GM23338 (cell line): Measurements from ENCODE around the gene PAPOLB. TPM values are rescaled to one million over a fixed set of nuclear protein-coding genes. Genes with fewer than 3 reads are reported as not detected.

Source experiments
- ATAC-seq: fragments of 200-7000 bp; cut with Tn5 transposase; 3 replicates; pipeline ENCODE4 v1.9.1; 2020
- DNase-seq: peaks from one replicate; pipeline ENCODE4 v3.0.0-alpha.2; 2015; ENCODE audit warnings: low spot score
- H2AFZ ChIP-seq: fragments of 200-600 bp; sonication (generic); 2 replicates; pipeline ENCODE4 v1.8.0; 2016; ENCODE audit warnings: antibody characterized with exemption, mild to moderate bottlenecking, moderate library complexity
- H3F3A ChIP-seq: fragments of 200-600 bp; sonication (generic); replicated peaks from 2 replicates; pipeline ENCODE4 v1.8.0; 2017; ENCODE audit warnings: antibody characterized with exemption, mixed run types, low read depth
- H3K27ac ChIP-seq: fragments of 200-600 bp; sonication (generic); 2 replicates; pipeline ENCODE4 v1.6.1; 2016; ENCODE audit warnings: low read depth
- H3K27me3 ChIP-seq: fragments of 200-600 bp; sonication (generic); 2 replicates; pipeline ENCODE4 v1.8.0; 2016; ENCODE audit warnings: mild to moderate bottlenecking, mixed run types, moderate library complexity; ENCODE audit not compliant: insufficient read depth
- H3K36me3 ChIP-seq: fragments of 200-600 bp; sonication (generic); 2 replicates; pipeline ENCODE4 v1.8.0; 2016; ENCODE audit warnings: mild to moderate bottlenecking; ENCODE audit not compliant: insufficient read depth
- H3K4me1 ChIP-seq: fragments of 200-600 bp; sonication (generic); 2 replicates; pipeline ENCODE4 v1.8.0; 2016; ENCODE audit warnings: mild to moderate bottlenecking, moderate library complexity; ENCODE audit not compliant: insufficient read depth
- H3K4me2 ChIP-seq: fragments of 200-600 bp; sonication (generic); 2 replicates; pipeline ENCODE4 v1.7.1; 2017; ENCODE audit warnings: mixed run types
- H3K4me3 ChIP-seq: fragments of 200-600 bp; sonication (generic); 2 replicates; pipeline ENCODE4 v1.6.1; 2016; ENCODE audit warnings: mixed run types
- H3K79me2 ChIP-seq: fragments of 200-600 bp; sonication (generic); replicated peaks from 2 replicates; pipeline ENCODE4 v1.8.0; 2017; ENCODE audit warnings: mild to moderate bottlenecking; ENCODE audit not compliant: insufficient read depth
- H3K9me2 ChIP-seq: fragments of 200-600 bp; sonication (generic); 2 replicates; pipeline ENCODE4 v1.8.0; 2017; ENCODE audit not compliant: insufficient read depth
- H4K20me1 ChIP-seq: fragments of 200-600 bp; sonication (generic); replicated peaks from 2 replicates; pipeline ENCODE4 v1.8.0; 2017; ENCODE audit warnings: mild to moderate bottlenecking; ENCODE audit not compliant: insufficient read depth
- H3K27ac Mint-ChIP-seq: 2 replicates; pipeline ENCODE4 v1.8.0; 2020; ENCODE audit warnings: inconsistent platforms, mild to moderate bottlenecking, moderate library complexity, mixed read lengths
- H3K27me3 Mint-ChIP-seq: 3 replicates; pipeline ENCODE4 v1.8.0; 2022; ENCODE audit warnings: low read depth, mild to moderate bottlenecking, moderate library complexity, mixed read lengths, inconsistent platforms; ENCODE audit not compliant: insufficient read depth, poor library complexity
- H3K36me3 Mint-ChIP-seq: 3 replicates; pipeline ENCODE4 v1.8.0; 2021; ENCODE audit warnings: low read depth, mild to moderate bottlenecking, inconsistent platforms, moderate library complexity, mixed read lengths
- H3K4me1 Mint-ChIP-seq: 3 replicates; pipeline ENCODE4 v1.8.0; 2020; ENCODE audit warnings: mild to moderate bottlenecking, inconsistent platforms, mixed read lengths
- H3K4me3 Mint-ChIP-seq: 3 replicates; pipeline ENCODE4 v1.8.0; 2021; ENCODE audit warnings: moderate library complexity, mild to moderate bottlenecking, inconsistent platforms, mixed read lengths
- H3K9me3 Mint-ChIP-seq: 3 replicates; pipeline ENCODE4 v1.8.0; 2020; ENCODE audit warnings: moderate library complexity, mild to moderate bottlenecking, inconsistent platforms, mixed read lengths
- CREB1 ChIP-seq: fragments of 250-450 bp; sonication (Bioruptor Pico); IDR thresholded peaks from 2 replicates; pipeline ENCODE4 v1.5.0; 2020; ENCODE audit warnings: low read depth, mild to moderate bottlenecking, moderate library complexity
- CTCF ChIP-seq, 2 experiments: fragments of 200-600 bp in 1 of 2; sonication (generic) in 1 of 2; conservative IDR thresholded peaks; 2 replicates each; pipeline versions ENCODE4 v1.5.1 to v1.6.1; 2016 to 2017; ENCODE audit warnings: antibody characterized with exemption in 2 of 2, low read depth in 2 of 2, mild to moderate bottlenecking in 2 of 2, moderate library complexity in 1 of 2
- EZH2 ChIP-seq: fragments of 200-600 bp; sonication (generic); IDR thresholded peaks from one replicate; pipeline ENCODE4 v1.8.0; 2017; ENCODE audit warnings: antibody characterized with exemption, mild to moderate bottlenecking, low read depth; ENCODE audit not compliant: unreplicated experiment
- JUNB ChIP-seq: IDR thresholded peaks from one replicate; pipeline ENCODE4 v1.6.1; 2016; ENCODE audit warnings: antibody characterized with exemption; ENCODE audit not compliant: unreplicated experiment
- STAT1 ChIP-seq: IDR thresholded peaks from one replicate; pipeline ENCODE4 v1.6.1; 2016; ENCODE audit warnings: antibody characterized with exemption; ENCODE audit not compliant: unreplicated experiment
- ZNF331 ChIP-seq: fragments of 250-450 bp; sonication (Bioruptor Pico); IDR thresholded peaks from 2 replicates; pipeline ENCODE4 v1.5.0; 2020; ENCODE audit warnings: low read depth, mild to moderate bottlenecking, moderate library complexity
- polyA plus RNA-seq: library from polyadenylated mRNA; unstranded; fragments of >200 nt; fragmentation: Nextera tagmentation; extraction: Ambion mirVana; gene quantifications from 2 replicates; pipeline ENCODE4 v1.2.1, GENCODE V29; 2016
- total RNA-seq: library from RNA; depleted of rRNA; stranded (reverse); fragments of >200 nt; shearing (Covaris generic); gene quantifications from 2 replicates; pipeline ENCODE4 v1.2.3, GENCODE V29; 2014

The PAPOLB gene
- total and polyA plus RNA-seq, 2 experiments from 2014 or later = 0.08 to 0.42 TPM

- no peaks in the 10 kb centered on the region for H3K36me3 ChIP-seq
- H3K27ac Mint-ChIP-seq = no peak within 1 kb of the TSS
- H3K79me2 ChIP-seq = no peaks in the 10 kb centered on the region
- peaks cover 9% of the 10 kb centered on the region; the same call in 1 of the 2 replicates for H3K4me1 ChIP-seq
- H3K4me3 Mint-ChIP-seq = peak within 1 kb of the TSS; percentile 78
- peak within 1 kb of the TSS; percentile 92 for H3K4me3 ChIP-seq
- DNase-seq = peak; percentile 97
- peak within 1 kb of the TSS; percentile 95 for H2AFZ ChIP-seq
- peak within 1 kb of the TSS; percentile 100 for H3K4me2 ChIP-seq
- peak; percentile 82 for ATAC-seq
- no peaks in the 10 kb centered on the region for H3K9me2 ChIP-seq
- peaks cover 12% of the 10 kb centered on the region; the same call in 1 of the 3 replicates for H3K4me1 Mint-ChIP-seq
- H3K27me3 Mint-ChIP-seq = peaks cover 15% of the 10 kb centered on the region
- peaks cover 14% of the 10 kb centered on the region; the same call in 1 of the 2 replicates for H3K27me3 ChIP-seq
- no peaks in the 10 kb centered on the region for H4K20me1 ChIP-seq
- H3K27ac ChIP-seq = peak within 1 kb of the TSS; percentile 83
- H3K9me3 Mint-ChIP-seq = peaks cover 2% of the 10 kb centered on the region; the same call in 2 of the 3 replicates
- TF ChIP-seq EZH2 (no peak), CREB1 (no peak), ZNF331 (CRISPR knock-in tag) (no peak), CTCF (conservative IDR thresholded peaks at IDR 0.05; ENCODE audit: low read depth in 2 of 2) (peak; percentile 65 to 83)
- no peaks in the 10 kb centered on the region for H3F3A ChIP-seq
- no peaks in the 10 kb centered on the region for H3K36me3 Mint-ChIP-seq
Measured at GRCh38 chr7:4883372-4884144, 21.7 kb upstream of the PAPOLB start, which contains the start of gene RADIL. RADIL (minus strand) TSS chr7:4883716; CDS start chr7:4878139, 5,577 bp downstream.

- Histone ChIP-seq H3F3A (no peaks in the 10 kb centered on the region), H3K4me2 (peak overlapping the region; percentile 100), H3K27me3 (peaks cover 14% of the 10 kb centered on the region; the same call in 1 of the 2 replicates), H3K36me3 (no peaks in the 10 kb centered on the region), H4K20me1 (no peaks in the 10 kb centered on the region), H3K9me2 (no peaks in the 10 kb centered on the region), H3K27ac (no peak overlapping the region), H3K79me2 (no peaks in the 10 kb centered on the region), H3K4me3 (peak overlapping the region; percentile 92), H2AFZ (peak overlapping the region; percentile 95), H3K4me1 (peaks cover 9% of the 10 kb centered on the region; the same call in 1 of the 2 replicates)
- peaks cover 12% of the 10 kb centered on the region; the same call in 1 of the 3 replicates for H3K4me1 Mint-ChIP-seq
- H3K27ac Mint-ChIP-seq = no peak overlapping the region
- TF ChIP-seq CTCF (conservative IDR thresholded peaks at IDR 0.05; ENCODE audit: low read depth in 2 of 2) = no peak
- TF ChIP-seq JUNB = no peak
- no peak for TF ChIP-seq STAT1
- peaks cover 2% of the 10 kb centered on the region; the same call in 2 of the 3 replicates for H3K9me3 Mint-ChIP-seq
- peak; percentile 8; the same call in 1 of the 3 replicates for ATAC-seq
- peaks cover 14% of the 10 kb centered on the region for H3K27me3 Mint-ChIP-seq
- peak overlapping the region; percentile 78 for H3K4me3 Mint-ChIP-seq
- DNase-seq = no peak
- no peaks in the 10 kb centered on the region for H3K36me3 Mint-ChIP-seq
Measured at GRCh38 chr7:4883033-4883371, 21.2 kb upstream of the PAPOLB start.
